ENCODE results near the gene MAP4K4. TPM values are rescaled to one million over a fixed set of nuclear protein-coding genes. Genes with fewer than 3 reads are reported as not detected.

The MAP4K4 gene
- total RNA-seq, 1 donor from 2014 or later: 68.4 TPM

DNA sequence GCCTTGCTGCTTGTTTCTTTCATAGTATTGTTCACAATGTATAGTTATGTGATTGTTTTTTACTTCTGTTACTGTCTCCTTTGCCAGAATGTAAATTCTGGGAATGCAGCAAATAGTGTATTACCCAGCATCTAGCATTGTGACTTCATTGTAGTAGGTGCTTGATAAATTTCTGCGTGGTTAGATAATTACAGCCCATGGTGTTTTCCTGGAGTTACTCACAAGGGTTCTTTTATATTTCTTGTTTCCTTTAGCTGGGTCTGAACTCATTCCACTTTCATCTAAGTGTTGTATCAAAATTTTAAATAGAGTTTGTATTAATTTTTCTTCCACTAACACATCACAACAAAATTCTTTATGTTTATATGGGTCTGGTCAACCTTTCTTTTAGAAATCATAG lies 132.6 kb downstream of the MAP4K4 start:
- H3K4me1 ChIP-seq: peaks cover 50% of the 10 kb centered on the region
- H3K27me3 ChIP-seq (ENCODE audit: low read depth): no peaks in the 10 kb centered on the region
- H3K27ac ChIP-seq: no peak overlapping the region
- TF ChIP-seq, protein P1, sequence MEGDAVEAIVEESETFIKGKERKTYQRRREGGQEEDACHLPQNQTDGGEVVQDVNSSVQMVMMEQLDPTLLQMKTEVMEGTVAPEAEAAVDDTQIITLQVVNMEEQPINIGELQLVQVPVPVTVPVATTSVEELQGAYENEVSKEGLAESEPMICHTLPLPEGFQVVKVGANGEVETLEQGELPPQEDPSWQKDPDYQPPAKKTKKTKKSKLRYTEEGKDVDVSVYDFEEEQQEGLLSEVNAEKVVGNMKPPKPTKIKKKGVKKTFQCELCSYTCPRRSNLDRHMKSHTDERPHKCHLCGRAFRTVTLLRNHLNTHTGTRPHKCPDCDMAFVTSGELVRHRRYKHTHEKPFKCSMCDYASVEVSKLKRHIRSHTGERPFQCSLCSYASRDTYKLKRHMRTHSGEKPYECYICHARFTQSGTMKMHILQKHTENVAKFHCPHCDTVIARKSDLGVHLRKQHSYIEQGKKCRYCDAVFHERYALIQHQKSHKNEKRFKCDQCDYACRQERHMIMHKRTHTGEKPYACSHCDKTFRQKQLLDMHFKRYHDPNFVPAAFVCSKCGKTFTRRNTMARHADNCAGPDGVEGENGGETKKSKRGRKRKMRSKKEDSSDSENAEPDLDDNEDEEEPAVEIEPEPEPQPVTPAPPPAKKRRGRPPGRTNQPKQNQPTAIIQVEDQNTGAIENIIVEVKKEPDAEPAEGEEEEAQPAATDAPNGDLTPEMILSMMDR (IDR thresholded peaks at IDR 0.05): no peak
- intact Hi-C loops (cut with DNase I): loop anchor here (10.0 kb wide), 1 partner anchor 415 kb away; no protein-coding TSS in a partner anchor
- H3K4me3 ChIP-seq: no peak overlapping the region
- ATAC-seq: no peak
- DNase-seq: no peak
- peaks cover 48% of the 10 kb centered on the region for H3K36me3 ChIP-seq
- H3K9me3 ChIP-seq: no peaks in the 10 kb centered on the region

DNA sequence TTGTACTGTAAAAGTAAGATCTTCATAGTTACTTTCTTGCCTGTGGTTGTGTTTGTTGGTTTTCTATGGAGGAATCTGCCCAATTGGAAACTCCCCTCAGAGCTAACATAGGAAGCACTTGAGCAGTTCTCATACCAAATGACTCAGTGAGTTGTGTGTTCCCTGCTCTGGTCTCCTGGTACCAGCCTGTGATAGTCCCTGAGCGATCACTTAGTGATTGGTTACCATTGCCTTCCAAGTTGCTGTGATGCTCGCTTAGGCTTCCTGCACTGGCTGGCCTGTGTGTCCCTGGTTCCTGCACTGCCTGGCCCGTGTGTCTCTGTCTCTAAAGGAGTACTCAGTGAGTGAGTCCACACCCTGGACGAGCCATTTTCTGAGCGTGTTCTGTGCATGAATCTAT lies 133.0 kb downstream of the MAP4K4 start:
- Histone ChIP-seq H3K4me3 (no peak overlapping the region), H3K36me3 (peaks cover 48% of the 10 kb centered on the region), H3K27ac (peak overlapping the region; percentile 8), H3K27me3 (ENCODE audit: low read depth) (no peaks in the 10 kb centered on the region), H3K4me1 (peaks cover 50% of the 10 kb centered on the region), H3K9me3 (no peaks in the 10 kb centered on the region)
- intact Hi-C loops (cut with DNase I): loop anchor here (10.0 kb wide), 1 partner anchor 416 kb away; no protein-coding TSS in a partner anchor
- TF ChIP-seq, protein P1 (IDR thresholded peaks at IDR 0.05): no peak
- ATAC-seq: peak; percentile 39 to 72
- DNase-seq: no peak

DNA sequence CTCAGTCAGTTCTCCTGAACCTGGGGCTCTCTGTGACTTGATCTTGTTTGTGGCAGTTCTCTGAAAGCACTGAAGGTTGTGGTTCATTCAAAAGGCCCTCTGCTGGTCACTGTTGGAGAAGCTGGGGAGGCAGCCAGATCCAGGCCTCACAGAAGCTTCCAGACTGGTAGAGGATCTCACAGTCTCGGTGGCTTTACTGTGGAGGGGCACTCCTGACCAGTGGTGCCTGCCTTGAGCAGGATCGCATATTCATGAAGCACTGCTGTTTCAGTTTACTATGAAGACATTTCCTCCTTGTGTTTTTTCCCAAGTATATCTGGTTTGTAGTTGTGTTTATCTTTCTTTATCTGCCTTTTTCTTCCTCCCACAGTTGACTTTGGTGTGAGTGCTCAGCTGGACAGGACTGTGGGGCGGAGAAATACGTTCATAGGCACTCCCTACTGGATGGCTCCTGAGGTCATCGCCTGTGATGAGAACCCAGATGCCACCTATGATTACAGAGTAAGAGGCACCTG lies 133.9 kb downstream of the MAP4K4 start:
- intact Hi-C loops (cut with DNase I): loop anchor here (10.0 kb wide), 1 partner anchor 417 kb away; no protein-coding TSS in a partner anchor
- DNase-seq (peak; percentile 56), ATAC-seq (peak; percentile 84 to 89)
- peaks cover 54% of the 10 kb centered on the region for H3K36me3 ChIP-seq
- H3K27ac ChIP-seq: peak overlapping the region; percentile 8
- H3K4me1 ChIP-seq: peaks cover 48% of the 10 kb centered on the region
- TF ChIP-seq, protein P1 (IDR thresholded peaks at IDR 0.05): peak; percentile 83
- no peak overlapping the region for H3K4me3 ChIP-seq
- no peaks in the 10 kb centered on the region for H3K9me3 ChIP-seq
- no peaks in the 10 kb centered on the region for H3K27me3 ChIP-seq (ENCODE audit: low read depth)

DNA sequence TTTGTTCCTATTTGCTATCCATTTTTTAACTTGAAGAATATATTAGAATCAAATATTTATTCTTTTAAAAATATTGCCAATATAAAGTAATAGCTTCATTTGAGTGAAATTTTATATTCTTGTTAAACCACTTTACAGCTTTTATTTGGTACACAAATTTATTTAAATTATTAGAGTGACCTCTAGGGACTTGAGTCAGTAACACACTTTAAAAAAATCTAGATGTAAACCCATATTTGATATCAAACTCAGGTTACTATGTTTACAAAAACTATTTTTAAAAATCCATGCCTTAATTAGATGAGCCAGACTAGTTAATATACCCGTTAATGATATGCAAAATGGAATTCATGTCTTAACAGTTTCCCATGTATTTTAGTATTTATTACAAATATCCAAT lies 134.6 kb downstream of the MAP4K4 start:
- ATAC-seq (no peak), DNase-seq (no peak)
- intact Hi-C loops (cut with DNase I): loop anchor here (10.0 kb wide), 1 partner anchor 417 kb away; no protein-coding TSS in a partner anchor
- Histone ChIP-seq H3K36me3 (peaks cover 61% of the 10 kb centered on the region), H3K9me3 (no peaks in the 10 kb centered on the region), H3K27ac (no peak overlapping the region), H3K4me1 (peaks cover 41% of the 10 kb centered on the region), H3K27me3 (ENCODE audit: low read depth) (no peaks in the 10 kb centered on the region), H3K4me3 (no peak overlapping the region)
- TF ChIP-seq, protein P1 (IDR thresholded peaks at IDR 0.05): peak; percentile 35

DNA sequence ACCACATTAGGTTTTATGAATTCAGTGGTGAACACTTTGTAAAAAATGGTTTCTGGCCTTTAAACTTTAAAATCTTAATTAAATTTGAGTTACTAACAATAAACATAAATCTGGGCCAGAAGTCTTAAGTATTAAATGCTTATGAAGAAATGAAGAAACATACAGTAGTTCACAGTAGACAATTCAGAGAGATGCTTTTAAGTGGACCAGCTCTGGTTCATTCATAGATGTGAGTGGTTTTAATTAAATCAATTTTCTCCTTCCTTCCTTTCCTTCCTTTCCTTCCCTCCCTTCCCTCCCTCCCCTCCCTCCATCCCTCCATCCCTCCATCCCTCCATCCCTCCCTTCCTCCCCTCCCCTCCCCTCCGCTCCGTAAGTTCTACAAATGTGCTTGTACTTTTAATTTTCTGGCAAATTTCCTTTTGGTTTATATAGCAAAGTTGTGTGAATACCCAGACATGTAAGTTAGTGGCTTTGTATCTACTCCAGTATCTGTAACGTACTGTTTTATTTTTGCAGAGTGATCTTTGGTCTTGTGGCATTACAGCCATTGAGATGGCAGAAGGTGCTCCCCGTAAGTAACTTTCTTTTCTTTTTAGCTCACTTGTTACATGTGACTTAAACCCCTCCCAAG lies 136.5 kb downstream of the MAP4K4 start:
- Histone ChIP-seq H3K27me3 (ENCODE audit: low read depth) (no peaks in the 10 kb centered on the region), H3K4me1 (peaks cover 22% of the 10 kb centered on the region), H3K4me3 (no peak overlapping the region), H3K27ac (no peak overlapping the region), H3K9me3 (no peaks in the 10 kb centered on the region), H3K36me3 (peaks cover 79% of the 10 kb centered on the region)
- ATAC-seq (no peak), DNase-seq (no peak)
- intact Hi-C loops (cut with DNase I): loop anchor here (10.0 kb wide), 1 partner anchor 419 kb away; no protein-coding TSS in a partner anchor
- TF ChIP-seq, protein P1 (IDR thresholded peaks at IDR 0.05): no peak

Measured in lower lobe of right lung (tissue), 2 donors.